ENCODE data around the gene PLXND1. TPM values are rescaled to one million over a fixed set of nuclear protein-coding genes. Genes with fewer than 3 reads are reported as not detected.

PLXND1 gene
- total RNA-seq, 4 donors from 2014 or later: 191 to 351 (median 205) TPM

DNA sequence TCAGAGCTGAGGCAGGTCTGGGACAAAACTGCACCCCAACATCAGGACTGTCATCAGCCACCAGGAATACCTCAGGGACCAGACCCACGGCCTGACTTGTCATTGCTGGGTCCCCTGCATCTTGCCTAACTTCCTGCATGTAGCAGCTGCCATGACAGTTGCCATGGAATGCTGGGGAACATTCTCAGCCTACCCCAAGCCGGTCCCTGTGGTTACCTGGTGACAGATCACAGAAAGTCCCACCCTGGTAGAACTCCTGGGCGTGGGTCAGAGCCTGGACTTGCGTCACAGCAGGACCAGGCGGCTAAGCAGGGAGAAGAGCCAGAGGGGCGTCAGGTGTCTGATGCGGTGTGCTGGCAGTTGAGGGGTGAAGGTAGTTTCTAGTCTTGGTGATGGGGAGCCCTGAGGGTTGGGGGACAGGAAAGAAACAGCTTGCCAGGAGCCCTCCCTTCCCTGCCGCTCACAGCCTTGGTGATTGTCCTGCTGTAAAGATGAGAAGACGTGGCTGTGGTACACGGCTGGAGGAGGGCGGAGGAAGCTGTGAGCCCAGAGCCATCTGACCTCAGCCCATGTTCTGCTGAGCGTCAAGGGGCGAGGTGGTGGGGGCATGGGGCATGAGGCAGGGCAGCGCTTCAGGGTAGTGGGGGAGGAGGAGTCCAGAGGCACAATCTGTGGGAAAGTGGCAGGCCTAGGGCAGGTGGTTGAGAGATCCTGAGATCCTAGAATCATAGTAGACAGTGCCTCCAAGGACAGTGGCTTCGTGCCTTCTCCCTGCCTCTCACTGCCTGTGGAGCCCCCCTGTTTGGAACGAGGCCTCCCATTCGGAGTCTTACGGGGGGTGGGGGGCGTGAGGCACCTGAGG, 58.1 kb downstream of the PLXND1 start:
- TF ChIP-seq CTCF (IDR thresholded peaks at IDR 0.05; ENCODE audit: low read depth): no peak

DNA sequence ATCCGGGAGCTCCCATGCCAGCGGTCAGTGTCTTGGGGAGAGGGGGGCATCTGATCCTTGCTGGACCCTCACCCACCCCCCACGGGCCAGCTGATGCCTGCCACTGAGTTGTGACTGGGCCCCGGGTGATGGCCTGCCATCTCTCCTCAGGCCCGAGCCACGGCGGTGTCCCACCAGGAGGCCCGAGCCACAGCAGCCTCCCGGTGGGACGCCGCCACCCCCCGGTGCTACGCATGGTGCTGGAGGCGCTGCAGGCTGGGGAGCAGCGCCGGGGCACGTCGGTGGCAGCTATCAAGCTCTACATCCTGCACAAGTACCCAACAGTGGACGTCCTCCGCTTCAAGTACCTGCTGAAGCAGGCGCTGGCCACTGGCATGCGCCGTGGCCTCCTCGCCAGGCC, 59.2 kb downstream of the PLXND1 start:
- TF ChIP-seq CTCF (IDR thresholded peaks at IDR 0.05; ENCODE audit: low read depth): no peak

GRCh38 chr3:129543999-129544398, 62.5 kb downstream of the PLXND1 start:
- no peak for TF ChIP-seq CTCF (IDR thresholded peaks at IDR 0.05; ENCODE audit: low read depth)

DNA sequence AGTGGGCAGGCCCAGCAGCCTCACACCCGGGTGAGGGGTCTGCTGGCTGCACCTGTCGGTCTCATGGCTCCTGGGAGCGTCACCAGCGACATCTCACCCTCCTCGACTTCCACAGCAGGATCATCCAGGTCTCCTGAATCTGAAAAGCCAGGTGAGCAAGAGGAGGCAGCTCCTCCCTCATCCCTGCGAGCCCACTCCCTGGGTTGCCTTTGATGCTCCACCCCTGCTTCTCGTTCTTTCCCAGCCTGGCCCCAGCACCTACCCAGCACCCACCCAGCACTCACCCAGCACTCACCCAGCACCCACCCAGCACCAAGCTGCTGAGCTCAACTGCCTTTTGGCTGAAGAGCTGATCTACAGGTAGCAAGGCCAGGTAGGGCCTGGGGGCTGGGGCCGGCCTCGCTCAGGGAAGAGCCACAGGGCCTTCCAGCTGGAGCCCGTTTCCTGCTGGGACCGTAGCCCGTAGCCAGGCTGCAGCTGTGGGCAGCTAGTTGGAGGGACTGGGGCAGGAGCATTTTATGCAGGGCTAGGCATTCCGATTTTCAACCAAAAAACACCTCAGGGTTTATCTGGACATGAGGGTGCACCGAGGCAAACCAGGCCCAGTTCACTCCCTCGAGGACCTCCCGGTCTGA, 63.2 kb downstream of the PLXND1 start, which contains the start of gene H1-8:
H1-8 (plus strand) TSS at position 20 of the 635 bp plus-strand sequence; CDS start at position 64, 44 bp downstream.
- no peak for TF ChIP-seq CTCF (IDR thresholded peaks at IDR 0.05; ENCODE audit: low read depth)

DNA sequence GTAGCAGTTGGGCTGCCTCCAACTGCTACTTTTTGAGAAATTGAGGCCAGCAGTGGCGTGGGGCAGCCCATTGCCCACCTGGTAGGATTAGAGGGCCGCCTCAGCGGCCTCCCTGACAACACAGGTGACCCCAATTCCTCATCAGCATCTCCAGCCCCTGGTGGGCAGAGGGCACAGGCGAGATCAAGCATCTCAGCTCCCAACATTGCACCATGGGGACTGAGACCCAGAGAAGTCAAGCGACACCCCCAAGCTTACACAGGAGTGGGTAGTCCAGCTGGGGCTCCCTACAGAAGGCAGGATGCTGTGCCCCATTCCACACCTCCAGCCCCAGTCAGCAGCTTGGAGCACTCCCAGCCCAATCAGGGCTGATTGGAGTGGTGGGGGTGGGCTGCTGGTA, 63.7 kb downstream of the PLXND1 start:
- no peak for TF ChIP-seq CTCF (IDR thresholded peaks at IDR 0.05; ENCODE audit: low read depth)

DNA sequence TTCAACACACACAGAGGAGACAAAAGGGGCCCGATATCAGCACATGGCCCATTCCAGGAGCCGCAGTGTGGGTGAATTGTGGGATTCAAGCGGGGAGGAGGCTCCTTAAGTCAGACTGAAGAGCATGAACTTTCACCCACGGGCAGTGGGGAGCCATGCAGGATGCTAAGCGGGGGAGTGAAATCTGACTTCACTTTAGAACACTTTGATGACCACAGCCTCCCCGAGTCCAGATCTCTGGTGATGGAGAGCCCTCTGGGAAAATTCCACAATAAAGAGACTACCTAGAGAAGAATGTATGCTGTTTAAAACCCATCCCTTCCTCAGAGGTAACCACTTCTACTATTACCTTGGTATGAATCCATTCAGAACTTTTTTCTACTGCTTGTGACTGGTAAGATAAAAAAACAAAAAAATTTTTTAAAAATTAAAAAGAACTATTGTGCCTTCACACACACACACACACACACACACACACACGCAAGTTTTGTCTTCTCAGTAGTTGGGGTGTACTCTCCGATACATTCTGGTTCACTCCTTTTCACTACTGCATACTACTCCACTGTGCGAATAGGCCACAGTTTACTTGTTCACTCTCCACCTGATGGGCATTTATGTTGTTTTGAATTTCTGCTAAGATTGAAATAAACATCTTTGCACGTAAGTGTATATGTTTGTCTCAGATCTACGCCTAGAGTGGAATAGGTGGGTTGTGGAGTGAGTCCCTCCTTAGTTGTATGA, 65.5 kb downstream of the PLXND1 start:
- no peak for TF ChIP-seq CTCF (IDR thresholded peaks at IDR 0.05; ENCODE audit: low read depth)

DNA sequence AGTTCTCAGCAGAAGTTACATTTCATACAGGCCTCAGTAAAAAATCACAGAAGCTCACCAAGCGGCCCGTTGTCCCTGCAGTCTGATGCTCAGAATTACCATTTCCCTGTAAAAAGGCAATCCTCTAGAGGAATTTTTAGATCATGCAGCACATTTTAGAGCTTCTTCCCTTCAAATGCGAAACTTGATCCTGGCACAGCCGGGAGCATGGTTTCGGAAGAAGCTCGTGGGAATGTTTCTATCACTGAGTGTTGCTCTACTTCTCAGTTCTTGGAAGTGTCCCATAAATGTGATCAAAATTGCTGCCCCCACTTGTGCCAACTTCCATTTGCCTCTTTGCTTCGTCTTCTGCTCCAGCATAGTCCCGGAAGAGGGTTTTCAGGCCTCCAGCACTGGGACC, 67.3 kb downstream of the PLXND1 start:
- no peak for TF ChIP-seq CTCF (IDR thresholded peaks at IDR 0.05; ENCODE audit: low read depth)
